RWPE2 (cell line): ENCODE results near the gene ROR2.

ENCODE experiments used
- ATAC-seq: fragments of 200-7000 bp; cut with Tn5 transposase; 3 replicates; pipeline ENCODE4 v1.9.1; 2021; ENCODE audit warnings: low read depth
- DNase-seq: peaks from one replicate; pipeline ENCODE4 v3.0.0-alpha.2; 2020; ENCODE audit warnings: low spot score
- H3K27ac ChIP-seq: fragments of 450-650 bp; 2 replicates; pipeline ENCODE4 v1.5.1; 2017; ENCODE audit warnings: mild to moderate bottlenecking; ENCODE audit not compliant: poor library complexity, severe bottlenecking
- H3K27me3 ChIP-seq: fragments of 250-450 bp; sonication (Bioruptor Pico); 2 replicates; pipeline ENCODE4 v1.5.1; 2021; ENCODE audit warnings: mild to moderate bottlenecking, moderate library complexity; ENCODE audit not compliant: insufficient read depth, poor library complexity, severe bottlenecking
- H3K36me3 ChIP-seq: fragments of 250-450 bp; sonication (Bioruptor Pico); 2 replicates; pipeline ENCODE4 v1.5.1; 2020; ENCODE audit warnings: low read depth, mild to moderate bottlenecking, moderate library complexity
- H3K4me1 ChIP-seq: fragments of 250-450 bp; sonication (Bioruptor Pico); 2 replicates; pipeline ENCODE4 v1.5.1; 2021; ENCODE audit warnings: mild to moderate bottlenecking, moderate library complexity; ENCODE audit not compliant: insufficient read depth, poor library complexity, severe bottlenecking
- H3K4me3 ChIP-seq: fragments of 250-450 bp; sonication (Bioruptor Pico); 2 replicates; pipeline ENCODE4 v1.5.1; 2021; ENCODE audit warnings: mild to moderate bottlenecking, moderate library complexity; ENCODE audit not compliant: severe bottlenecking
- H3K9me3 ChIP-seq: fragments of 250-450 bp; sonication (Bioruptor Pico); 2 replicates; pipeline ENCODE4 v1.5.1; 2021; ENCODE audit warnings: mild to moderate bottlenecking, moderate library complexity; ENCODE audit not compliant: severe bottlenecking
- CTCF ChIP-seq: fragments of 450-650 bp; IDR thresholded peaks from one replicate; pipeline ENCODE4 v1.5.1; 2017; ENCODE audit warnings: mild to moderate bottlenecking, moderate library complexity; ENCODE audit not compliant: poor library complexity, severe bottlenecking

ROR2 gene

DNA sequence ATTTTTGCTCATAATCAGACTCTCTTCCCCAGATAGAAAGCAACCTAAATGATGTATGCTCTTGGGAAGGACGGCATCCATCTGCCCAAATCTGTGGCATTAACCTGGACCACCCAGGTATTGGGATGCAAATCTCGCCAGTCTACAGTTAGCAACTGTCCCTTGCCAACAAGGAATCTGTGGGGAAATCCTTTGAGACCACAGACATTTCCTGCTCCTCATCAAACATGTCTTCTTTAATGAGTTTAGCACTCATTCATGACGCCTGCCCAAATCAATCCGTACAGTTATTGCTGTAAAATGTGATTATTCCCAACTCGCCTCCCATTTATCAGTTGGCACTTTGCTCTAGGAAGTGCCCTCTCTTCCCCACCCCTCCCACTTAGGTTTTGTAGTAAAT lies 7.8 kb downstream of the ROR2 start:
- Histone ChIP-seq H3K4me1 (no peaks in the 10 kb centered on the region), H3K27ac (no peak overlapping the region), H3K36me3 (no peaks in the 10 kb centered on the region), H3K4me3 (no peak overlapping the region), H3K27me3 (peaks cover 22% of the 10 kb centered on the region), H3K9me3 (no peaks in the 10 kb centered on the region)
- no peak for DNase-seq
- TF ChIP-seq CTCF, result no peak
- no peak for ATAC-seq

DNA sequence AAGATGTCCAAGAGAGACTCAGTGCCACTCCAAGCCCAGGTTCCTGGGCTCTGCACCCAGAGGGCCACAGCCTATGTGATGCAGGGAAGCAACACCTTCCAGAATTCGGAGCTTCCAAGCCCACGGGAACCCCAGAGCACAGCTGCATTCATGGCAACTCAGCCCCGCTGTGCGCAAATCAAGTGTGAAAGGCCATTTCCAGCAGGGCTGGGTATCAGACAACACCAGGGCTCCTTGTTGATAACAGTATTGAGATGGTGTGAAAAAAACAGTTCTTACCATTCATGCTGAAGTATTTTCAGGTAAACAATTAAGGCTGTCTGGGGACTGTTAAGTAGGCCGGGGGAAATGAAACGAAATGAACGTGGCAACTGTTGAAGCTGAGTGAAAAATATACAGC lies 10.1 kb downstream of the ROR2 start:
- no peaks in the 10 kb centered on the region for H3K27me3 ChIP-seq
- no peak for TF ChIP-seq CTCF
- no peak overlapping the region for H3K27ac ChIP-seq
- ATAC-seq (no peak), DNase-seq (no peak)
- no peaks in the 10 kb centered on the region for H3K9me3 ChIP-seq
- H3K4me1 ChIP-seq, result no peaks in the 10 kb centered on the region
- H3K36me3 ChIP-seq, result no peaks in the 10 kb centered on the region
- H3K4me3 ChIP-seq, result no peak overlapping the region

- Histone ChIP-seq H3K27ac (no peak overlapping the region), H3K36me3 (no peaks in the 10 kb centered on the region), H3K27me3 (no peaks in the 10 kb centered on the region), H3K4me1 (no peaks in the 10 kb centered on the region), H3K9me3 (no peaks in the 10 kb centered on the region), H3K4me3 (no peak overlapping the region)
- no peak for DNase-seq
- no peak for ATAC-seq
- TF ChIP-seq CTCF, result no peak
Observed at GRCh38 chr9:91937727-91938126, 12.3 kb downstream of the ROR2 start.

GRCh38 chr9:91937056-91937455 lies 13.0 kb downstream of the ROR2 start:
- DNase-seq (no peak), ATAC-seq (no peak)
- Histone ChIP-seq H3K9me3 (no peaks in the 10 kb centered on the region), H3K36me3 (no peaks in the 10 kb centered on the region), H3K4me3 (no peak overlapping the region), H3K27ac (no peak overlapping the region), H3K27me3 (no peaks in the 10 kb centered on the region), H3K4me1 (no peaks in the 10 kb centered on the region)
- TF ChIP-seq CTCF, result no peak

DNA sequence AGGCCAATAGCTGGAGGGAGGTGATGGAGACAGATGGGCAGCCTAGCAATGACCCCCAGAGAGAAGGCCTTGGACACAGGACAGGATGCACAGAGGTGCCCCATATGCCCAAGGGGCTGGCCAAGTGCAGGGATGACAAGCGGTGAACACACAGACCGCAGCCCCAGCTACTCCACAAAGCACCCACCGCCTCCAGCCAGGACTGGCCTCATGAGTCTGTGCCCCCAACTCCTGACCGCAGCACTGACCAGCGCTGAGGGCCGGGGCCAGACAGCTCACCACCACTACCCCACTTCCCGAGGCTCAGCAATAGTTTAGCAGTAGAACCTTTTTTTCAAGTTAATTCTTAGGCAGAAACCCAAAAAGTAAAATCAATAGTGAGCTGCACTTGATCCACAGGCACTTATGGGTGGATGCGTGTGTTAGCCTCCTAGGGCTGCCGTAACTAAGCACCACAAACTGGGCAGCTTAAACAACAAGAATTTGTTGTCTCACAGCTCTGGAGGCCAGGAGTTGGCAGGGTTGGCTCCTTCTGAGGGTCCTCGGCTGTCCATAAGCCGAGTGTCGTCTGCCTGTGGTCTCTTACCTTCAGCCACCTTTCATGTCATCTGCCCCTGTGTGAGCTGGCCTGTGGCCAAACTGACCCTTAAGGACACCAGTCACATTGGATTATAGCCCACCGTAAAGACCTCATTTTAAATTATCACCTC lies 14.1 kb downstream of the ROR2 start:
- Histone ChIP-seq H3K4me1 (no peaks in the 10 kb centered on the region), H3K9me3 (peaks cover 3% of the 10 kb centered on the region), H3K36me3 (no peaks in the 10 kb centered on the region), H3K27ac (no peak overlapping the region), H3K4me3 (no peak overlapping the region), H3K27me3 (no peaks in the 10 kb centered on the region)
- ATAC-seq (no peak), DNase-seq (no peak)
- no peak for TF ChIP-seq CTCF
